ENCODE results near the gene GSTM3. TPM values are rescaled to one million over a fixed set of nuclear protein-coding genes. Genes with fewer than 3 reads are reported as not detected.

GSTM3 gene
- total and polyA plus RNA-seq, 2 experiments from 2014 or later = 30.0 to 75.2 TPM

DNA sequence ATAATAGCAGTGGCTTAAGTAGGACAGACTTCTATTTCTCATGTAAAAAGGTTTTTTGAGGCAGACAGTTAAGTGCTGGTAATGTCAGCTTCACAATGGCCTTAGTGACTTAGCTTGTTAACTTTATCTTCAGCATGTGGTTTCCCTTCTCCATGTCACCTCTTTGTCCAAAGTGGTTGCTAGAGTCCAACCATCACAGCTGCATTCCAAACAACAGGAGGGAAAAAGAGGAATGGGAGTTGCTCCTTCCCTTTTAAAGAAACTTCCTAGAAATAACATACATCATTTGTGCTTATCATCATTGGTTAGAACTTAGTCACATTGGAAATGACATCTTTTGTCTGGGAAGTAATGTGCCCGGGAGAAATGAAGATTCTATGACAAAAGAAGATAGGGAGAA lies 18.9 kb downstream of the GSTM3 start:
- Histone ChIP-seq H3K9ac (no peak overlapping the region), H3K4me2 (ENCODE audit: unreplicated experiment) (no peak overlapping the region), H3K27me3 (replicated peaks; ENCODE audit: insufficient read depth) (no peaks in the 10 kb centered on the region), H3F3A (ENCODE audit: insufficient read depth) (peaks cover 19% of the 10 kb centered on the region), H2AFZ (no peak overlapping the region), H3K4me3 (no peak overlapping the region), H3K4me1 (ENCODE audit: insufficient read depth) (peaks cover 23% of the 10 kb centered on the region), H4K20me1 (ENCODE audit: insufficient read depth) (no peaks in the 10 kb centered on the region), H3K36me3 (ENCODE audit: low read depth) (no peaks in the 10 kb centered on the region), H3K27ac (no peak overlapping the region), H3K79me2 (ENCODE audit: insufficient read depth) (no peaks in the 10 kb centered on the region), H3K9me2 (ENCODE audit: insufficient read depth) (no peaks in the 10 kb centered on the region), H3K9me3 (ENCODE audit: low read depth) (no peaks in the 10 kb centered on the region)
- in situ Hi-C loops (cut with MboI) = loop anchor here (10.0 kb wide), 1 partner anchor 177 kb away; the partner anchor contains the start of gene GNAI3
- 96 to 100% methylated on average over 1 of the region's 1 CpG for WGBS, 2 experiments (ENCODE audit: low coverage in 1 of 2, low lambda C conversion rate in 2 of 2, missing lambda C conversion rate in 2 of 2)
- no peak for DNase-seq
- TF ChIP-seq EZH2phosphoT487 (IDR thresholded peaks at IDR 0.05; ENCODE audit: insufficient read depth, low read depth) = no peak
- TF ChIP-seq EZH2 (IDR thresholded peaks at IDR 0.05; ENCODE audit: insufficient read depth, poor library complexity, severe bottlenecking) = no peak

DNA sequence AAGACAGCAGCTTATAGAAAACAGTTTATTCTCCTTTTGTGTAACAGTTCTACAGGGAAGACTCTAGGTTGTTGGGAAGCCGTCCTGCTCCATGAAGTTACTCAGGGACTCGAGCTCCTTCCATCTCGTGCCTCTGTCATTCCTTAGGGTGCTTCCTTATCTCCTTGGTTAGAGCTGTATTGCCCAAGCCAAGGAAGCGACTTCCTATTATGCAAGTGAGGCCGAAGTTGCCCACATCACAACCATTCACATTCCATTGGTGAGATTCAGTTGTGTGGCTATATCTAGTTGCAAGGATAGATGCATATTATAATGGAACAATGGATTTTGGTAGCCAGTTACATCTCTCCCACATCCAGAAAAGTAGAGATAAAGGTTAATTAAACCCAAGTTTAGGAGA lies 19.8 kb downstream of the GSTM3 start:
- H3K27me3 ChIP-seq (replicated peaks; ENCODE audit: insufficient read depth) = no peaks in the 10 kb centered on the region
- H3K9me3 ChIP-seq (ENCODE audit: low read depth) = no peaks in the 10 kb centered on the region
- H3K79me2 ChIP-seq (ENCODE audit: insufficient read depth) = no peaks in the 10 kb centered on the region
- no peak for TF ChIP-seq EZH2phosphoT487 (IDR thresholded peaks at IDR 0.05; ENCODE audit: insufficient read depth, low read depth)
- TF ChIP-seq EZH2 (IDR thresholded peaks at IDR 0.05; ENCODE audit: insufficient read depth, poor library complexity, severe bottlenecking) = no peak
- H4K20me1 ChIP-seq (ENCODE audit: insufficient read depth) = no peaks in the 10 kb centered on the region
- H3K36me3 ChIP-seq (ENCODE audit: low read depth) = no peaks in the 10 kb centered on the region
- no peak overlapping the region for H3K27ac ChIP-seq
- H3K4me1 ChIP-seq (ENCODE audit: insufficient read depth) = peaks cover 23% of the 10 kb centered on the region
- 79 to 84% methylated on average over 5 of the region's 5 CpGs for WGBS, 2 experiments (ENCODE audit: low coverage in 1 of 2, low lambda C conversion rate in 2 of 2, missing lambda C conversion rate in 2 of 2)
- no peak overlapping the region for H3K9ac ChIP-seq
- H2AFZ ChIP-seq = no peak overlapping the region
- no peaks in the 10 kb centered on the region for H3K9me2 ChIP-seq (ENCODE audit: insufficient read depth)
- H3K4me2 ChIP-seq (ENCODE audit: unreplicated experiment) = no peak overlapping the region
- H3K4me3 ChIP-seq = no peak overlapping the region
- peak; percentile 36 for DNase-seq
- peaks cover 19% of the 10 kb centered on the region for H3F3A ChIP-seq (ENCODE audit: insufficient read depth)
- in situ Hi-C loops (cut with MboI) = loop anchor here (10.0 kb wide), 1 partner anchor 176 kb away; the partner anchor contains the start of gene GNAI3

DNA sequence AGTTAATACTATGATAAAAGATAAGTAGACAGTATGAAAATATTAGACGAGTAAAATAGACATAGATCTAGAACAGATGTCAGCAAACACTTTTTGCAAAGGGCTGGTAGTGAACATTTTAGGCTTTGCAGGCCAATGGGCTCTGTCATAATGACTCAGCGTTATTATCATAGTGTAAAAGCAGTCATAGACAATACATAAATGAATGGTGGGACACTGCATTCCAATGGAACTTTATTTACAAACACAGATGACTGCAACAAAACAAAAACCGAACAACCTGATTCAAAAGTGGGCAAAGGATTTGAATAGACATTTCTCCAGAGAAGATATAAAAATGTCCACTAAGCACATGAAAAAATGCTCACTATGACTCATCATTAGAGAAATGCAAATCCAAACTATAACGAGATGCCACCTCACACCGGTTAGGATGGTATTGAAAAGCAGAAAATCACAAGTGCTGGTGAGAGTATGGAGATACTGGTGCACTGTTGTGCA lies 21.5 kb downstream of the GSTM3 start:
- 15 to 18% methylated on average over 5 of the region's 5 CpGs for WGBS, 2 experiments (ENCODE audit: low coverage in 1 of 2, low lambda C conversion rate in 2 of 2, missing lambda C conversion rate in 2 of 2)
- peak overlapping the region; percentile 55 for H3K4me2 ChIP-seq (ENCODE audit: unreplicated experiment)
- no peaks in the 10 kb centered on the region for H3K9me3 ChIP-seq (ENCODE audit: low read depth)
- H3K27ac ChIP-seq = peak overlapping the region; percentile 70
- TF ChIP-seq EZH2 (IDR thresholded peaks at IDR 0.05; ENCODE audit: insufficient read depth, poor library complexity, severe bottlenecking) (no peak), EZH2phosphoT487 (IDR thresholded peaks at IDR 0.05; ENCODE audit: insufficient read depth, low read depth) (no peak)
- no peaks in the 10 kb centered on the region for H3K79me2 ChIP-seq (ENCODE audit: insufficient read depth)
- no peaks in the 10 kb centered on the region for H4K20me1 ChIP-seq (ENCODE audit: insufficient read depth)
- no peaks in the 10 kb centered on the region for H3K36me3 ChIP-seq (ENCODE audit: low read depth)
- H3K9ac ChIP-seq = peak overlapping the region; percentile 31; the same call in 1 of the 2 replicates
- H2AFZ ChIP-seq = 0 out of 2 replicates have a peak overlapping the region, but pooled peaks have one; percentile 26
- DNase-seq = peak; percentile 83
- in situ Hi-C loops (cut with MboI) = no loop called here
- H3K9me2 ChIP-seq (ENCODE audit: insufficient read depth) = no peaks in the 10 kb centered on the region
- H3F3A ChIP-seq (ENCODE audit: insufficient read depth) = peaks cover 19% of the 10 kb centered on the region
- peaks cover 23% of the 10 kb centered on the region for H3K4me1 ChIP-seq (ENCODE audit: insufficient read depth)
- no peaks in the 10 kb centered on the region for H3K27me3 ChIP-seq (replicated peaks; ENCODE audit: insufficient read depth)
- no peak overlapping the region; the same call in 1 of the 2 replicates for H3K4me3 ChIP-seq

DNA sequence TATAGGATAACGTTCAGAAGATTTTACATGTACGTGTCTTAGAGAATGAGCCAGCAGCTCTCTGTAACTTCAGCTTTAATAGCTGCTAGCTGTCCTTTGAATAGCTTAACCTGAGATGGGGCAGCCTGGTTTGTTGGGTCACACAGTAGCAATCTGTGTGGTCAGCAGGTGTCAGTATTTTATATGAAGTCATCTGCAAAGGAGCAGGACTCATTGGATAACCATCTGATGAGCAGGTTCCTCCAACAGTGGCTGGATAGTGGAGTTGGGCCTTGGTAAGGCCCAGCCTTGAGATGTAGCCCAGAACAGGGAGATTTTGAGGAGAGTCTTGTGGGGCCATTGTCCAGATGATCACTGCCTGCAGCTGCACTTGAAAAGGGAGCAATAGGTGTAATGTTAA lies 22.3 kb downstream of the GSTM3 start:
- no peaks in the 10 kb centered on the region for H3K9me2 ChIP-seq (ENCODE audit: insufficient read depth)
- no peaks in the 10 kb centered on the region for H3K36me3 ChIP-seq (ENCODE audit: low read depth)
- peaks cover 21% of the 10 kb centered on the region for H3K4me1 ChIP-seq (ENCODE audit: insufficient read depth)
- TF ChIP-seq EZH2phosphoT487 (IDR thresholded peaks at IDR 0.05; ENCODE audit: insufficient read depth, low read depth) (no peak), EZH2 (IDR thresholded peaks at IDR 0.05; ENCODE audit: insufficient read depth, poor library complexity, severe bottlenecking) (no peak)
- no peak overlapping the region for H3K4me3 ChIP-seq
- no peaks in the 10 kb centered on the region for H3K27me3 ChIP-seq (replicated peaks; ENCODE audit: insufficient read depth)
- H3K79me2 ChIP-seq (ENCODE audit: insufficient read depth) = no peaks in the 10 kb centered on the region
- WGBS, 2 experiments (ENCODE audit: low coverage in 1 of 2, low lambda C conversion rate in 2 of 2, missing lambda C conversion rate in 2 of 2) = 87 to 88% methylated on average over 2 of the region's 2 CpGs
- H3K9ac ChIP-seq = peak overlapping the region; percentile 31; the same call in 1 of the 2 replicates
- peak; percentile 25 for DNase-seq
- H3F3A ChIP-seq (ENCODE audit: insufficient read depth) = peaks cover 19% of the 10 kb centered on the region
- no peaks in the 10 kb centered on the region for H3K9me3 ChIP-seq (ENCODE audit: low read depth)
- in situ Hi-C loops (cut with MboI) = no loop called here
- no peaks in the 10 kb centered on the region for H4K20me1 ChIP-seq (ENCODE audit: insufficient read depth)
- no peak overlapping the region for H2AFZ ChIP-seq
- H3K4me2 ChIP-seq (ENCODE audit: unreplicated experiment) = peak overlapping the region; percentile 55
- peak overlapping the region; percentile 70 for H3K27ac ChIP-seq
